ENCODE results near the gene HACD2. TPM values are rescaled to one million over a fixed set of nuclear protein-coding genes. Genes with fewer than 3 reads are reported as not detected.
"Not testable (repeated sequence)": the region's sequence is repeated elsewhere in the genome, so short reads cannot be mapped to it uniquely, and the experiment has no call there.

The HACD2 gene
- total and polyA plus RNA-seq, 4 donors, result 8.8 to 17.2 (median 12.8) TPM

DNA sequence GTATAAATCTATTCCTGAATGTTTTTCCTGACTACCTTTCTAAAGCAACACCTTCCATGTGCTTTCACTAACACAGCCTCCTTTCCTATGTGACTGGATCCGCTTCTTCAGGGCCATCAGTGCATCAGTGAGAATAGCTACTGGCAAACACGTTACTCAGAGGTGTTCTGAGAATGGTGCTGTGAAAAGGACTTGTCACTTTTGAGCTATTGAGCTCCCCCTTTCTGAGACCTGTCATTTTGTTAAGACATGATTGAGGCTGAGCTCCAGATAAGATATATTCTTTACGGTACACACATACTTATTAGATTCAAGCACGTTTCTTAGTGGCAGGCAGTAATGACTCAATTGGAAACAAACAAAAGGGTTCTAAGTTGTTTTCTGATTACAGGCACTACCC is 90.9 kb downstream of the HACD2 start:
- intact Hi-C loops (cut with DNase I), result no loop called here
- H3K36me3 ChIP-seq (ENCODE audit: control insufficient read depth in 1 of 2, insufficient read depth in 2 of 2, low read length in 1 of 2), result peaks cover 0 to 3% of the 10 kb centered on the region in 2 donors
- 47 to 50% methylated on average over 4 of the region's 4 CpGs for WGBS, 2 donors
- H3K9me3 ChIP-seq (ENCODE audit: control insufficient read depth, low read length), result no peaks in the 10 kb centered on the region
- ATAC-seq (ENCODE audit: low FRiP score), result no peak
- H3K27ac ChIP-seq (ENCODE audit: low read depth in 1 of 2, low read length in 2 of 2), result peak overlapping the region in 1 of 2 donors; percentile 25
- H3K27me3 ChIP-seq (ENCODE audit: control insufficient read depth in 1 of 2, insufficient read depth in 2 of 2, low read length in 1 of 2), result no peaks in the 10 kb centered on the region
- H3K4me1 ChIP-seq (ENCODE audit: control insufficient read depth in 1 of 2, insufficient read depth in 2 of 2, low read length in 2 of 2), result peaks cover 0 to 2% of the 10 kb centered on the region in 2 donors
- H3K4me3 ChIP-seq (ENCODE audit: low read length in 2 of 2), result no peak overlapping the region
- DNase-seq, result no peak

DNA sequence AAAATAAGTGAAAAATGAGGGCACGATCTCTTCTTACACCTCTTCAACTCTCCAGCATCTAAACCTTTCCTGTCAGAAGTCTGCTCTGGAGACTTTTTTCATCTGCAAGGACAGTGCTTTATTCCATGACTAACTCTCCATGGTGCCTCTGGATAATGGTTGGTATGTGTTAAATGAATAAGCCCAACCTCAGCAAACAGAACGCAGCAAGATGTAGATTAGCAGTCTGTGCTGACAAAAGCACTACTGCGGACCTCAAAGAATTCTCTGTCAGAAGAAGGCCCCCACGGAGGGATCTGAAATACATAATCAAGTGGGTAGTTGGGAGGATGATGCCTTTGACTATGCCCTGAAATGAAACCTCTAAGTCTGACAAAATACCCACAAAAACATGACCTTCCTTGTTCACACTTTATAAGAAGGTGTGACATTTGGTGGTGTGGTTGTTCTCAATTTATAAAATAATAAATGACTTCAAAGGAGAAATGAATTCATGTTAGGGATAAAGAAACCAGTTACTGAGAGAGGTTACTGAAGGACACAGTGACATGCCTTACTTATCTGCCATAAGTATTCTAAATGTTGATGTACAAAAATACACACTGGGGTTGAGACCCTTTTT is 92.8 kb downstream of the HACD2 start:
- intact Hi-C loops (cut with DNase I), result no loop called here
- Histone ChIP-seq H3K27ac (ENCODE audit: low read depth in 1 of 2, low read length in 2 of 2) (no peak overlapping the region), H3K27me3 (ENCODE audit: control insufficient read depth in 1 of 2, insufficient read depth in 2 of 2, low read length in 1 of 2) (no peaks in the 10 kb centered on the region), H3K4me1 (ENCODE audit: control insufficient read depth in 1 of 2, insufficient read depth in 2 of 2, low read length in 2 of 2) (peaks cover 0 to 2% of the 10 kb centered on the region in 2 donors), H3K9me3 (ENCODE audit: control insufficient read depth, low read length) (no peaks in the 10 kb centered on the region), H3K4me3 (ENCODE audit: low read length in 2 of 2) (no peak overlapping the region), H3K36me3 (ENCODE audit: control insufficient read depth in 1 of 2, insufficient read depth in 2 of 2, low read length in 1 of 2) (peaks cover 0 to 3% of the 10 kb centered on the region in 2 donors)
- WGBS, 2 donors, result 77 to 80% methylated on average over 4 of the region's 4 CpGs
- ATAC-seq (ENCODE audit: low FRiP score), result no peak
- no peak for DNase-seq

DNA sequence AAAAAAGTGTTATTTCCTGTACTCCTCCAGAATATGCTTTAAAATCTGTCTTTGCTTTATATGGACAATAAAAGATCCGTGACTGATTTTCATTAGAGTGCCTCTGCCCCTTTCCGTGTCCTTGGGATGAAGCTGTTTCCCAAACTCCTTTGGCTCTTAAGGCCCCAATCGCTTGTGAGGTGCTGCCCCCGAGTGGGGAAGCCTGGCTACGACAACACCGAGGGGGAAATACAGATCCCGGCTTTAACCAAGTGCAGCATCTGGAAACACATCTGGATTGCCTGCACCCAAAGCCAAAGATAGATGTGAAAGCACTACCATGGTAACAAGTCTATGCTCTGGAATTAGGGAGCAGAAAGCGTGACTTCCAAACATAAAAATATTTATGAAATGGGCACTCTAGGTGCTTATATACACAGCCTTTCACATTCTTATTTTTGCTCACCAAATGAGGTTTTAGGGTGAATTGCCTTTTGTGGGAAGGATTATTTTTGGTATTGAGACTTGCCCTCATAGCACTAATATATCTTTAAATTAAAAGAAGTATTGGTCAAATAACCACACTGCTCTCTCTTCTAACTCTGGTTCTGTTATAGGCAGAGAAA is 95.4 kb downstream of the HACD2 start:
- no peak overlapping the region for H3K4me3 ChIP-seq (ENCODE audit: low read length in 2 of 2)
- WGBS, 2 donors, result 3 to 4% methylated on average over 8 of the region's 8 CpGs

DNA sequence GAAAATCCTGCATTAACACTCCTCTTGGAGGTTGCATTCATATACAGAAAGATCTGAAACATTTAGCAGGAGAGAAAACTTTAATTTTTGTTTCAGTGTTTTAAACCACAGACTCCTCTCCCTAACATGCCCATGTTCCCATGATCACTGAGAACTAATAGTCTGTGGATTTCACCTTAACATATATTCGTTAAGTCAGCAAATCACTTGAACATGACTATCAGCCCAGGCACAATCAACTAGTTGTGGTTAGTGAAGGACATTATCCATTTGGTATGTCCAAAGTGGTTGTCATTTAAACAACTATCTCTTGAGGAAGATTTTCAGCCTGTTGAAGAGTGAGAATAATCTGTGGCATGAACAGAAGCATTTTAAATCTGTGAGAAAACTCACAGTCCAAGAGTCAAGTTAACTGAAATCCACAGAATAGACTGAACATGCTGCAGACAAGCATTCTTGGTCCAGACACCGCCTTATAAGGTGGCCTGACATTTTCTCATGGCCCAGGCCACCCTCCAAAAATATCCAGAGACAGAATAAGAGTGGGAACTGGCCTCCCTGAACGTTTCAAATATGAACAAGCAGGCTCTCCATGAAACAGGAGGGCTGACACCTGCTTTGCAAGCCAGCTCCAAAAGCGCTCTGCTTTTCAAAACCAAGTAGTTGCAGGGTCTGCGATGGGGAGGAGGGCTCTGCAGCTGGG is 96.1 kb downstream of the HACD2 start:
- H3K4me3 ChIP-seq (ENCODE audit: low read length in 2 of 2), result no peak overlapping the region

More for the DNA sequence above, 95.4 kb downstream of the HACD2 start:
- peak overlapping the region in 1 of 2 donors; percentile 86 for H3K27ac ChIP-seq (ENCODE audit: low read depth in 1 of 2, low read length in 2 of 2)
- intact Hi-C loops (cut with DNase I), result loop anchor here (1.0 to 5.0 kb wide), 4 partner anchors 39 to 161 kb away; no protein-coding TSS in a partner anchor
- DNase-seq (peak; percentile 75 to 88), ATAC-seq (ENCODE audit: low FRiP score) (peak; percentile 91)
- H3K27me3 ChIP-seq (ENCODE audit: control insufficient read depth in 1 of 2, insufficient read depth in 2 of 2, low read length in 1 of 2), result no peaks in the 10 kb centered on the region
- peaks cover 0 to 2% of the 10 kb centered on the region in 2 donors for H3K4me1 ChIP-seq (ENCODE audit: control insufficient read depth in 1 of 2, insufficient read depth in 2 of 2, low read length in 2 of 2)
- H3K9me3 ChIP-seq (ENCODE audit: control insufficient read depth, low read length), result no peaks in the 10 kb centered on the region
- H3K36me3 ChIP-seq (ENCODE audit: control insufficient read depth in 1 of 2, insufficient read depth in 2 of 2, low read length in 1 of 2), result peaks cover 0 to 3% of the 10 kb centered on the region in 2 donors

DNA sequence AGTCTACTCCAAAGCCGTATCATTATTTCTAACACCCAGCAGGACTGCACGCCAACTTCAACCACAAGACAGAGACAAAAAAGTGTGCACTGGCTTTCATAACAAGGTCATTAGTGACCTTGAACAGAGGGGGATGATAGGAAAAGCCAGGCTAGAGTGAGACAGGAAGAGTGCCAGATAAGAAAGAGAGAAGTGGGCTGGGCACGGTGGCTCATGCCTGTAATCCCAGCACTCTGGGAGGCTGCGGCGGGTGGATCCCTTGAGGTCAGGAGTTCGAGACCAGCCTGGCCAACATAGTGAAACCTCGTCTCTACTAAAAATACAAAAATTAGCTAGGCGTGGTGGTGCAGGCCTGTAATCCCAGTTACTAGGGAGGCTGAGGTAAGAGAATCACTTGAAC is 97.8 kb downstream of the HACD2 start:
- not testable (repeated sequence) for ATAC-seq (ENCODE audit: low FRiP score); H3K4me3 ChIP-seq (ENCODE audit: low read length in 2 of 2); H3K4me1 ChIP-seq (ENCODE audit: control insufficient read depth in 1 of 2, insufficient read depth in 2 of 2, low read length in 2 of 2); DNase-seq; H3K27me3 ChIP-seq (ENCODE audit: control insufficient read depth in 1 of 2, insufficient read depth in 2 of 2, low read length in 1 of 2); H3K27ac ChIP-seq (ENCODE audit: low read depth in 1 of 2, low read length in 2 of 2); H3K36me3 ChIP-seq (ENCODE audit: control insufficient read depth in 1 of 2, insufficient read depth in 2 of 2, low read length in 1 of 2); H3K9me3 ChIP-seq (ENCODE audit: control insufficient read depth, low read length)
- intact Hi-C loops (cut with DNase I), result loop anchor here in 1 of 2 donors (5.0 kb wide), 1 partner anchor 70 kb away; no protein-coding TSS in a partner anchor
- 83 to 91% methylated on average over 8 of the region's 8 CpGs for WGBS, 2 donors

More for the DNA sequence above, 96.1 kb downstream of the HACD2 start:
- ATAC-seq (ENCODE audit: low FRiP score) (peak; percentile 69), DNase-seq (no peak)
- peaks cover 0 to 3% of the 10 kb centered on the region in 2 donors for H3K36me3 ChIP-seq (ENCODE audit: control insufficient read depth in 1 of 2, insufficient read depth in 2 of 2, low read length in 1 of 2)
- no peaks in the 10 kb centered on the region for H3K27me3 ChIP-seq (ENCODE audit: control insufficient read depth in 1 of 2, insufficient read depth in 2 of 2, low read length in 1 of 2)
- 20 to 21% methylated on average over 5 of the region's 5 CpGs for WGBS, 2 donors
- no peaks in the 10 kb centered on the region for H3K9me3 ChIP-seq (ENCODE audit: control insufficient read depth, low read length)
- H3K27ac ChIP-seq (ENCODE audit: low read depth in 1 of 2, low read length in 2 of 2), result peak overlapping the region; percentile 82 to 86
- H3K4me1 ChIP-seq (ENCODE audit: control insufficient read depth in 1 of 2, insufficient read depth in 2 of 2, low read length in 2 of 2), result peaks cover 0 to 2% of the 10 kb centered on the region in 2 donors
- intact Hi-C loops (cut with DNase I), result loop anchor here (1.0 to 5.0 kb wide), 4 partner anchors 38 to 160 kb away; no protein-coding TSS in a partner anchor

DNA sequence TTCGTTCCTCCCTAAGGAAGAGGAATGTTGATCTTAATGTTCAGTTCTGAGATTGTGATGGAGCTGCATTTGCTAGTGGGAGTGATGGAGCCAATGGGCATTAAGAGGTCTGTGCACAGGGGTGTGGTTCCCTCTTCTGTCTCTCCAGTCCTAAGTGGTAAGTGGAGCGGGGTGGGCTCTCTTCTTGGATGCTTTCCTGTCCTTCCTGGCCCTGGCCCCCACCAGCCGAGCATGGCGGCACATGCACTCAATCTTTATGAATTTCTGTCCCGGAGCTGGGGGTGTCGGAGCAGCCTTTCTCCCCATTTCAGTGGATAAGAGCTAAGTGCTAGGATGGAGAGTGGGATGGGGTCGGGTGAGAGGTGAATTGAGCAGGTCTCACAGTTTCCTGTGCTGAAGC is 98.4 kb downstream of the HACD2 start:
- H3K36me3 ChIP-seq (ENCODE audit: control insufficient read depth in 1 of 2, insufficient read depth in 2 of 2, low read length in 1 of 2), result peaks cover 0 to 3% of the 10 kb centered on the region in 2 donors
- H3K9me3 ChIP-seq (ENCODE audit: control insufficient read depth, low read length), result no peaks in the 10 kb centered on the region
- H3K4me3 ChIP-seq (ENCODE audit: low read length in 2 of 2), result no peak overlapping the region
- no peaks in the 10 kb centered on the region for H3K27me3 ChIP-seq (ENCODE audit: control insufficient read depth in 1 of 2, insufficient read depth in 2 of 2, low read length in 1 of 2)
- intact Hi-C loops (cut with DNase I), result loop anchor here in 1 of 2 donors (5.0 kb wide), 1 partner anchor 71 kb away; no protein-coding TSS in a partner anchor
- 95 to 96% methylated on average over 7 of the region's 7 CpGs for WGBS, 2 donors
- ATAC-seq (ENCODE audit: low FRiP score) (no peak), DNase-seq (no peak)
- no peak overlapping the region for H3K27ac ChIP-seq (ENCODE audit: low read depth in 1 of 2, low read length in 2 of 2)
- H3K4me1 ChIP-seq (ENCODE audit: control insufficient read depth in 1 of 2, insufficient read depth in 2 of 2, low read length in 2 of 2), result peaks cover 0 to 2% of the 10 kb centered on the region in 2 donors

DNA sequence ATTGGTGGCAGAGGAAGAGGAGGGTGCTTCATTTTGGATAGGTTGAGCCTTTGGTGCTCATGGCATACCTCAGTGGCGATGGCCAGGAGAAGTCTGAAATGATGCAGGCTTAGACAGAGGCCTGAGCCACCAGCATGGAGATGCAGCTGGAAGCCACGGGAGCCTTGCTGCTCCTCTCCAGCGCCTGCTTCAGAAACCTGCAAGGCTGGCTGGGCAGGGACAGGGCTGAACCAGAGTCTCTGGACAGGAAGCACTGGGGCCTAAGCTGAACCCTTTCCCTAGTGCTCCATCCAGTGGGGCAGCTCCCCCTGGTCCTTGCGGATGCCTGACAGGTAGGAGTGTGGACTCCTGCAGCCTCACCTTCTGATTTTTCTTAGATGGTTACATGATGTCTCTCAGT is 99.3 kb downstream of the HACD2 start:
- H3K36me3 ChIP-seq (ENCODE audit: control insufficient read depth in 1 of 2, insufficient read depth in 2 of 2, low read length in 1 of 2), result peaks cover 0 to 3% of the 10 kb centered on the region in 2 donors
- WGBS, 2 donors, result 97 to 98% methylated on average over 4 of the region's 4 CpGs
- H3K27me3 ChIP-seq (ENCODE audit: control insufficient read depth in 1 of 2, insufficient read depth in 2 of 2, low read length in 1 of 2), result no peaks in the 10 kb centered on the region
- H3K27ac ChIP-seq (ENCODE audit: low read depth in 1 of 2, low read length in 2 of 2), result no peak overlapping the region
- no peak overlapping the region for H3K4me3 ChIP-seq (ENCODE audit: low read length in 2 of 2)
- ATAC-seq (ENCODE audit: low FRiP score) (no peak), DNase-seq (no peak)
- intact Hi-C loops (cut with DNase I), result loop anchor here in 1 of 2 donors (5.0 kb wide), 1 partner anchor 72 kb away; no protein-coding TSS in a partner anchor
- H3K9me3 ChIP-seq (ENCODE audit: control insufficient read depth, low read length), result no peaks in the 10 kb centered on the region
- peaks cover 0 to 2% of the 10 kb centered on the region in 2 donors for H3K4me1 ChIP-seq (ENCODE audit: control insufficient read depth in 1 of 2, insufficient read depth in 2 of 2, low read length in 2 of 2)

DNA sequence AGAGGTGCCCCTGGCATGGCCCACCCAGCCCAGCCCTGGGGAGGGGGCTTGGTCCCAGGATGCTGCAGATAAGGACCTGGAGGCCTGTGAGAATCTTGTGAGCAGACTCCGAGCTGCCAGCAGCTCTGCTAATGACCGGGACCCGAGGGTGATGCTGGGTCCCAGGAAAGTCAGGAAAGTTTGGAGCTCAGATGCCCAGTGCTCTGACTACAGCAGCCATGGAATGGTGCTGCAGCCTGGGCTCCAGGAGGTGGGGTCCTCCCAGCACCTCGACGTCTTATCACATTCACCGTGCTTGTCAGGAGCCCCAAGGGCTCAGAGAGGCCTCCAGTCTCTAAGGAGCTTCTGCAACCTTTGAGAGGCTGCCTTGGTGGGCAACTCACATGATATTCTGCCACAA is 101.7 kb downstream of the HACD2 start:
- no peak for DNase-seq
- WGBS, 2 donors, result 84 to 87% methylated on average over 6 of the region's 6 CpGs
- no peak overlapping the region for H3K4me3 ChIP-seq (ENCODE audit: low read length in 2 of 2)
- H3K36me3 ChIP-seq (ENCODE audit: control insufficient read depth in 1 of 2, insufficient read depth in 2 of 2, low read length in 1 of 2), result no peaks in the 10 kb centered on the region
- intact Hi-C loops (cut with DNase I), result loop anchor here in 1 of 2 donors (2.0 kb wide), 1 partner anchor 30 kb away; no protein-coding TSS in a partner anchor
- ATAC-seq (ENCODE audit: low FRiP score), result no peak
- H3K27me3 ChIP-seq (ENCODE audit: control insufficient read depth in 1 of 2, insufficient read depth in 2 of 2, low read length in 1 of 2), result no peaks in the 10 kb centered on the region
- H3K9me3 ChIP-seq (ENCODE audit: control insufficient read depth, low read length), result no peaks in the 10 kb centered on the region
- H3K27ac ChIP-seq (ENCODE audit: low read depth in 1 of 2, low read length in 2 of 2), result no peak overlapping the region
- no peaks in the 10 kb centered on the region for H3K4me1 ChIP-seq (ENCODE audit: control insufficient read depth in 1 of 2, insufficient read depth in 2 of 2, low read length in 2 of 2)
